ENCODE results near the gene PRKCE.

PRKCE gene

GRCh38 chr2:45965871-45966498 lies 314.5 kb downstream of the PRKCE start:
- no peak for DNase-seq

GRCh38 chr2:45968946-45969584 lies 317.6 kb downstream of the PRKCE start:
- DNase-seq, result no peak
- no peak for ATAC-seq
- Mint-ChIP-seq H3K9me3 (no peaks in the 10 kb centered on the region), H3K27ac (no peak overlapping the region), H3K27me3 (no peaks in the 10 kb centered on the region), H3K4me3 (no peak overlapping the region), H3K36me3 (ENCODE audit: low read depth) (no peaks in the 10 kb centered on the region), H3K4me1 (peaks cover 12% of the 10 kb centered on the region)

More at GRCh38 chr2:45965871-45966498, 314.5 kb downstream of the PRKCE start:
- peaks cover 20% of the 10 kb centered on the region for H3K4me1 Mint-ChIP-seq
- H3K27me3 Mint-ChIP-seq, result no peaks in the 10 kb centered on the region
- no peak overlapping the region for H3K27ac Mint-ChIP-seq
- H3K36me3 Mint-ChIP-seq (ENCODE audit: low read depth), result no peaks in the 10 kb centered on the region
- H3K4me3 Mint-ChIP-seq, result no peak overlapping the region
- H3K9me3 Mint-ChIP-seq, result no peaks in the 10 kb centered on the region
- ATAC-seq, result no peak

- no peak for DNase-seq
- Mint-ChIP-seq H3K9me3 (no peaks in the 10 kb centered on the region), H3K4me3 (no peak overlapping the region), H3K27ac (no peak overlapping the region), H3K36me3 (ENCODE audit: low read depth) (no peaks in the 10 kb centered on the region), H3K4me1 (peaks cover 4% of the 10 kb centered on the region), H3K27me3 (no peaks in the 10 kb centered on the region)
- ATAC-seq, result no peak
These were observed 322.0 kb downstream of the PRKCE start for GRCh38 chr2:45973426-45973825.

GRCh38 chr2:45974056-45974455 lies 322.6 kb downstream of the PRKCE start:
- no peak for ATAC-seq
- Mint-ChIP-seq H3K27ac (no peak overlapping the region), H3K4me3 (no peak overlapping the region), H3K27me3 (no peaks in the 10 kb centered on the region), H3K36me3 (ENCODE audit: low read depth) (no peaks in the 10 kb centered on the region), H3K9me3 (no peaks in the 10 kb centered on the region), H3K4me1 (peaks cover 4% of the 10 kb centered on the region)
- DNase-seq, result no peak

GRCh38 chr2:45974762-45975408 lies 323.4 kb downstream of the PRKCE start:
- ATAC-seq, result no peak
- Mint-ChIP-seq H3K4me1 (peaks cover 9% of the 10 kb centered on the region), H3K36me3 (ENCODE audit: low read depth) (no peaks in the 10 kb centered on the region), H3K27ac (no peak overlapping the region), H3K27me3 (no peaks in the 10 kb centered on the region), H3K4me3 (no peak overlapping the region), H3K9me3 (no peaks in the 10 kb centered on the region)
- DNase-seq, result no peak

GRCh38 chr2:45975752-45976517 lies 324.5 kb downstream of the PRKCE start:
- peaks cover 9% of the 10 kb centered on the region for H3K4me1 Mint-ChIP-seq
- H3K4me3 Mint-ChIP-seq, result no peak overlapping the region
- H3K27ac Mint-ChIP-seq, result peak overlapping the region; percentile 28
- no peaks in the 10 kb centered on the region for H3K36me3 Mint-ChIP-seq (ENCODE audit: low read depth)
- H3K27me3 Mint-ChIP-seq, result no peaks in the 10 kb centered on the region
- ATAC-seq, result no peak
- no peak for DNase-seq
- no peaks in the 10 kb centered on the region for H3K9me3 Mint-ChIP-seq

- Mint-ChIP-seq H3K9me3 (no peaks in the 10 kb centered on the region), H3K27ac (no peak overlapping the region), H3K27me3 (no peaks in the 10 kb centered on the region), H3K4me1 (peaks cover 9% of the 10 kb centered on the region), H3K4me3 (no peak overlapping the region), H3K36me3 (ENCODE audit: low read depth) (no peaks in the 10 kb centered on the region)
- DNase-seq (no peak), ATAC-seq (no peak)
These were observed 326.9 kb downstream of the PRKCE start for GRCh38 chr2:45978302-45978859.

- Mint-ChIP-seq H3K27me3 (no peaks in the 10 kb centered on the region), H3K4me3 (no peak overlapping the region), H3K27ac (no peak overlapping the region), H3K9me3 (no peaks in the 10 kb centered on the region), H3K36me3 (ENCODE audit: low read depth) (no peaks in the 10 kb centered on the region), H3K4me1 (peaks cover 9% of the 10 kb centered on the region)
- DNase-seq (no peak), ATAC-seq (no peak)
These were observed 327.6 kb downstream of the PRKCE start for GRCh38 chr2:45979065-45979464.

GRCh38 chr2:45980161-45980865 lies 328.8 kb downstream of the PRKCE start:
- DNase-seq, result no peak
- no peak overlapping the region for H3K27ac Mint-ChIP-seq

GRCh38 chr2:45981384-45981930 lies 330.0 kb downstream of the PRKCE start:
- Mint-ChIP-seq H3K27ac (no peak overlapping the region), H3K9me3 (no peaks in the 10 kb centered on the region), H3K4me3 (no peak overlapping the region), H3K27me3 (no peaks in the 10 kb centered on the region), H3K4me1 (peaks cover 4% of the 10 kb centered on the region), H3K36me3 (ENCODE audit: low read depth) (no peaks in the 10 kb centered on the region)
- ATAC-seq (no peak), DNase-seq (no peak)

More at GRCh38 chr2:45980161-45980865, 328.8 kb downstream of the PRKCE start:
- no peak for ATAC-seq
- Mint-ChIP-seq H3K4me3 (no peak overlapping the region), H3K27me3 (no peaks in the 10 kb centered on the region), H3K9me3 (no peaks in the 10 kb centered on the region), H3K36me3 (ENCODE audit: low read depth) (no peaks in the 10 kb centered on the region), H3K4me1 (peaks cover 4% of the 10 kb centered on the region)

- H3K9me3 Mint-ChIP-seq, result no peaks in the 10 kb centered on the region
These were observed 330.6 kb downstream of the PRKCE start for GRCh38 chr2:45982096-45982495.

GRCh38 chr2:45983213-45983612 lies 331.7 kb downstream of the PRKCE start:
- peaks cover 4% of the 10 kb centered on the region for H3K4me1 Mint-ChIP-seq
- ATAC-seq (no peak), DNase-seq (no peak)
- H3K27me3 Mint-ChIP-seq, result no peaks in the 10 kb centered on the region
- no peaks in the 10 kb centered on the region for H3K36me3 Mint-ChIP-seq (ENCODE audit: low read depth)
- no peak overlapping the region for H3K4me3 Mint-ChIP-seq
- no peak overlapping the region for H3K27ac Mint-ChIP-seq
- H3K9me3 Mint-ChIP-seq, result no peaks in the 10 kb centered on the region

More at GRCh38 chr2:45982096-45982495, 330.6 kb downstream of the PRKCE start:
- Mint-ChIP-seq H3K4me1 (peaks cover 4% of the 10 kb centered on the region), H3K36me3 (ENCODE audit: low read depth) (no peaks in the 10 kb centered on the region), H3K4me3 (no peak overlapping the region), H3K27me3 (no peaks in the 10 kb centered on the region), H3K27ac (no peak overlapping the region)
- ATAC-seq (no peak), DNase-seq (no peak)

GRCh38 chr2:45984366-45984765 lies 332.9 kb downstream of the PRKCE start:
- H3K36me3 Mint-ChIP-seq (ENCODE audit: low read depth), result no peaks in the 10 kb centered on the region

More at GRCh38 chr2:45984366-45984765, 332.9 kb downstream of the PRKCE start:
- H3K27ac Mint-ChIP-seq, result no peak overlapping the region
- H3K9me3 Mint-ChIP-seq, result no peaks in the 10 kb centered on the region
- ATAC-seq (no peak), DNase-seq (no peak)
- peaks cover 2% of the 10 kb centered on the region for H3K4me1 Mint-ChIP-seq
- H3K4me3 Mint-ChIP-seq, result no peak overlapping the region
- H3K27me3 Mint-ChIP-seq, result no peaks in the 10 kb centered on the region

Measured in activated naive CD8-positive, alpha-beta T cell treated with anti-CD3 and anti-CD28 coated beads, Interleukin-2, amount 50 U/mL, for 24 hours (primary cell).